Fibroblast of villous mesenchyme (primary cell): ENCODE data around the gene HUS1B. TPM values are rescaled to one million over a fixed set of nuclear protein-coding genes. Genes with fewer than 3 reads are reported as not detected.
"Not testable (repeated sequence)": the region's sequence is repeated elsewhere in the genome, so short reads cannot be mapped to it uniquely, and the experiment has no call there.

ENCODE experiments used
- DNase-seq: peaks from one replicate; pipeline ENCODE4 v3.0.0-alpha.2; 2010; ENCODE audit warnings: low read depth
- H3K4me3 ChIP-seq: 2 replicates; pipeline ENCODE4 v1.5.1; 2011; ENCODE audit warnings: low read depth, mild to moderate bottlenecking, low read length
- total RNA-seq: library from RNA; depleted of rRNA; stranded (reverse); fragments of >200 nt; gene quantifications from 2 replicates; pipeline ENCODE4 v1.2.3, GENCODE V29; 2012
- TF ChIP-seq, protein P1 (sequence below): IDR thresholded peaks from 2 replicates; pipeline ENCODE4 v1.5.1; 2012; ENCODE audit warnings: low read depth, mild to moderate bottlenecking, low read length; ENCODE audit not compliant: insufficient read depth

The HUS1B gene
- total RNA-seq, 1 donor = 0.86 TPM

DNA sequence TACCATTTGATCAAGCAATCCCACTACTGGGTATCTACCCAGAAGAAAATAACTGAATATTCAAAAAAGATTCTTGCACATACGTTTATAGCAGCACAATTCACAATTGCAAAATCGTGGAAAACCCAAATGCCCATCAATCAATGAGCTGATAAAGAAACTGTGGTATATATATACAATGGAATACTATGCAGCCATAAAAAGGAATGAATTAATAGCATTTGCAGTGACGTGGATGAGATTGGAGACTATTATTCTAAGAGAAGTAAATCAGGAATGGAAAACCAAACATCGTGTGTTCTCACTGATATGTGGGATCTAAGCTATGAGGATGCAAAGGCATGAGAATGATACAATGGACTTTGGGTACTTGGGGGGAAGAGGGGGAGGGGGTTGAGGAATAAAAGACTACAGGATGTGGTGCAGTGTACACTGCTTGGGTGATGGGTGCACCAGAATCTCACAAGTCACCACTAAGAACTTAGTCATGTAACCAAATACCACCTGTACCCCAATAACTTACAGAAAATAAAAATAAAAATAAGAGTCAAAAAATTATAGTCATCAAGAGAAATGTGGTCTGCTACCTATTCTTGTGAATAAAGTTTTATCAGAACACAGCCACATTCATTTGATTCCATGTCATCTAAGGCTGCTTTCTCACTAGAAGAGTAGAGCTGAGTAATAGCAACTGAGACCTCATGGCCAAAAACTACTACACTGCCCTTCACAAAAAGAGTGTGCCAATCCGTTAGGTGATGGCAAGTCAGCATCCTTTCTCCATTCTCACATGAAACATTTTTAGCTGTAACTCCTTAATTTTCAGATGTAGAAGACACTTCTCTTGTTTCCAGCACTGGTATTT, 8.7 kb upstream of the HUS1B start:
- DNase-seq = no peak
- TF ChIP-seq, protein P1, sequence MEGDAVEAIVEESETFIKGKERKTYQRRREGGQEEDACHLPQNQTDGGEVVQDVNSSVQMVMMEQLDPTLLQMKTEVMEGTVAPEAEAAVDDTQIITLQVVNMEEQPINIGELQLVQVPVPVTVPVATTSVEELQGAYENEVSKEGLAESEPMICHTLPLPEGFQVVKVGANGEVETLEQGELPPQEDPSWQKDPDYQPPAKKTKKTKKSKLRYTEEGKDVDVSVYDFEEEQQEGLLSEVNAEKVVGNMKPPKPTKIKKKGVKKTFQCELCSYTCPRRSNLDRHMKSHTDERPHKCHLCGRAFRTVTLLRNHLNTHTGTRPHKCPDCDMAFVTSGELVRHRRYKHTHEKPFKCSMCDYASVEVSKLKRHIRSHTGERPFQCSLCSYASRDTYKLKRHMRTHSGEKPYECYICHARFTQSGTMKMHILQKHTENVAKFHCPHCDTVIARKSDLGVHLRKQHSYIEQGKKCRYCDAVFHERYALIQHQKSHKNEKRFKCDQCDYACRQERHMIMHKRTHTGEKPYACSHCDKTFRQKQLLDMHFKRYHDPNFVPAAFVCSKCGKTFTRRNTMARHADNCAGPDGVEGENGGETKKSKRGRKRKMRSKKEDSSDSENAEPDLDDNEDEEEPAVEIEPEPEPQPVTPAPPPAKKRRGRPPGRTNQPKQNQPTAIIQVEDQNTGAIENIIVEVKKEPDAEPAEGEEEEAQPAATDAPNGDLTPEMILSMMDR = no peak
- no peak overlapping the region for H3K4me3 ChIP-seq

DNA sequence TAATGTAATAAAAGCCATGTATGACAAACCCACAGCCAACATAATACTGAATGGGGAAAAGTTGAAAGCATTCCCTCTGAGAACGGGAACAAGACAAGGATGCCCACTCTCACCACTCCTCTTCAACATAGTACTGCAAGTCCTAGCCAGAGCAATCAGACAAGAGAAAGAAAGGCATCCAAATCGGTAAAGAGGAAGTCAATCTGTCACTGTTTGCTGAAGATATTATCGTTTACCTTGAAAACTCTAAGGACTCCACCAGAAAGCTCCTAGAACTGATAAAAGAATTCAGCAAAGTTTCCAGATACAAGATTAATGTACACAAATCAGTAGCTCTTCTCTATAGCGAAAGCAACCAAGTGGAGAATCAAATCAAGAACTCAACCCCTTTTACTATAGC, 6.9 kb upstream of the HUS1B start:
- DNase-seq, H3K4me3 ChIP-seq: not testable (repeated sequence)

GRCh38 chr6:659716-660581, 3.0 kb upstream of the HUS1B start:
- no peak overlapping the region for H3K4me3 ChIP-seq
- TF ChIP-seq, protein P1 = no peak
- no peak for DNase-seq

GRCh38 chr6:658244-658643, 1.3 kb upstream of the HUS1B start:
- H3K4me3 ChIP-seq = no peak overlapping the region
- TF ChIP-seq, protein P1 = no peak
- peak; percentile 86 for DNase-seq

DNA sequence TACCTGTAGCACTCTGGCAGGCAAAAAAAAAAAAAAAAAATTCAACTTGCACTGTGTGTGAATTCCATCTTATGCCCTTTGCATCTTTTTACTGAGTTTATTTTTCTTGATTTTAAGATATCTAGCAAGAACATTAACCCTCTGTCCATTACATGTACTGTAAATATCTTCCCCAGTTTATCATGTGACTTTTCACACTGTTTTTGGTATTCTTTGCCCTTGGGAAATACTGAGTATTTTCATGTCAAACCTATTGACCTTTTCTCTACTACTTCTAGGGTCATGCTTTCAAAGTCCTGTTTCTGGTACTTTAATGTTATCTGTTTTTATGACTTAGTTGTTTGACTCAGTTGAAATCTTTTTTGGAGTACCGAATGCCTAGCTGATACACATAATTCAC, 843 bp upstream of the HUS1B start:
- TF ChIP-seq, protein P1 = no peak
- H3K4me3 ChIP-seq = no peak overlapping the region
- DNase-seq = no peak

- no peak overlapping the region for H3K4me3 ChIP-seq
- no peak for DNase-seq
- TF ChIP-seq, protein P1 = no peak
Observed at GRCh38 chr6:654136-654535, 2.8 kb downstream of the HUS1B start.

DNA sequence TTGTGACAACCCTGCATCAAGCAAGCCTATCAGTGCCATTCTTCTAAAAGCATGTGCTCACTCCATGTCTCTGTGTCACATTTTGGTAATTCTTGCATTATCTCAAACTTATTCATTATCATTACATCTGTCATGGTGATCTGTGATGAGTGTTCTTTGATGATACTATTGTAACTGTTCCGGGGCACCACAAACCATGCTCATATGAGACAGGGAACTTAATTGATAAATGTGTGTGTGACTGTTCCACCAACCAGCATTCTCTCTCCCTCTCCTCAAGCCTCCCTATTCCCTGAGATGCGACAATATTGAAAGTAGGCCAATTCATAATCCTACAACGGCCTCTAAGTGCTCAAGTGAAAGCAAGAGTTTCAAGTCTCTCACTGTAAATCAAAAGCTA, 4.0 kb downstream of the HUS1B start:
- no peak for DNase-seq
- H3K4me3 ChIP-seq = no peak overlapping the region
- TF ChIP-seq, protein P1 = no peak
